ENCODE results near the gene TRIM14. TPM values are rescaled to one million over a fixed set of nuclear protein-coding genes. Genes with fewer than 3 reads are reported as not detected.

The TRIM14 gene
- total and polyA plus RNA-seq, 10 of the 15 experiments (the other 5 are each of a cell fraction or from before 2014, with no cell fraction given) = 8.6 to 53.3 (median 35.7) TPM

GRCh38 chr9:98099346-98099745 lies 19.7 kb downstream of the TRIM14 start:
- no peak for FAIRE-seq
- intact Hi-C loops (cut with micrococcal nuclease; ENCODE audit: unreplicated experiment) = no loop called here
- in situ Hi-C loops (cut with MboI) = no loop called here
- ChIA-PET CTCF (interaction anchor here (2.0 to 4.0 kb wide), 4 partner anchors 11 to 25 kb away, joined by 5 to 30 read pairs (median 18); partner anchors contain the start of gene TRIM14), SMC1A (ENCODE audit: uncharacterized antibody, unreplicated experiment) (interaction anchor here (0.7 to 6.3 kb wide), 6 partner anchors 11 to 106 kb away, joined by 3 to 72 read pairs (median 4); partner anchors contain the start of gene TRIM14), POLR2A (interaction anchor here (0.6 to 0.7 kb wide), 3 partner anchors 12 to 160 kb away, joined by 3 to 4 read pairs (median 3); no protein-coding TSS in a partner anchor), RAD21 (ENCODE audit: unreplicated experiment) (interaction anchor here (0.7 to 3.7 kb wide), 3 partner anchors 10 to 33 kb away, joined by 4 to 34 read pairs (median 23); partner anchors contain the start of gene TRIM14)
- H3K79me2 ChIP-seq (ENCODE audit: control insufficient read depth, insufficient read depth, low read length) = peaks cover 29% of the 10 kb centered on the region
- H2AFZ ChIP-seq (ENCODE audit: control insufficient read depth, low read depth, low read length) = no peak overlapping the region
- no peak for ATAC-seq
- H3K27me3 ChIP-seq (replicated peaks in 1 of 2; ENCODE audit: control insufficient read depth in 2 of 2, insufficient read depth in 2 of 2, low read length in 1 of 2) = no peaks in the 10 kb centered on the region
- H3K27ac ChIP-seq (ENCODE audit: control insufficient read depth, insufficient read depth) = peak overlapping the region; percentile 75
- H3K4me1 ChIP-seq (ENCODE audit: control insufficient read depth, insufficient read depth, low read length) = peaks cover 67% of the 10 kb centered on the region
- no peaks in the 10 kb centered on the region; the same call in 2 of the 3 replicates for H3K9me3 ChIP-seq (replicated peaks; ENCODE audit: control insufficient read depth, insufficient read depth, low read length)
- no peak for TF ChIP-seq IKZF1 (conservative IDR thresholded peaks at IDR 0.05)
- no peak for TF ChIP-seq YY1 (IDR thresholded peaks at IDR 0.05; ENCODE audit: low read depth, low read length)
- TF ChIP-seq POU2F2 (IDR thresholded peaks at IDR 0.05; ENCODE audit: borderline replicate concordance, low read depth, low read length) = no peak
- no peak for TF ChIP-seq NFYA (IDR thresholded peaks at IDR 0.05; ENCODE audit: borderline replicate concordance, low read depth, low read length)
- TF ChIP-seq SMC3 (IDR thresholded peaks at IDR 0.05; ENCODE audit: borderline replicate concordance, low read length) = no peak
- TF ChIP-seq ATF7 (IDR thresholded peaks at IDR 0.05; ENCODE audit: low read depth) = no peak
- TF ChIP-seq PRDM15 (CRISPR knock-in tag; IDR thresholded peaks at IDR 0.05) = no peak
- TF ChIP-seq TCF7 (IDR thresholded peaks at IDR 0.05; ENCODE audit: borderline replicate concordance) = no peak
- TF ChIP-seq CTCF (IDR thresholded peaks at IDR 0.05 in 2 of 3, conservative IDR thresholded peaks at IDR 0.05 in 1 of 3; ENCODE audit: control insufficient read depth in 2 of 3, extremely low read depth in 1 of 3, insufficient read depth in 1 of 3, low read depth in 3 of 3, low read length in 3 of 3) = no peak
- TF ChIP-seq BMI1 (IDR thresholded peaks at IDR 0.05; ENCODE audit: borderline replicate concordance) = no peak
- TF ChIP-seq HDAC6 (IDR thresholded peaks at IDR 0.05; ENCODE audit: unreplicated experiment) = no peak
- TF ChIP-seq SPI1 (IDR thresholded peaks at IDR 0.05; ENCODE audit: borderline replicate concordance, insufficient read depth, low read depth, low read length) = no peak
- TF ChIP-seq CREB1 (IDR thresholded peaks at IDR 0.05; ENCODE audit: low read depth) = no peak
- no peaks in the 10 kb centered on the region for H4K20me1 ChIP-seq (ENCODE audit: control insufficient read depth, insufficient read depth)
- peak overlapping the region; percentile 76 for H3K4me2 ChIP-seq (ENCODE audit: control insufficient read depth, insufficient read depth)
- H3K9ac ChIP-seq (ENCODE audit: control insufficient read depth, insufficient read depth, low read length) = no peak overlapping the region
- BruUV-seq (replicated peaks) = no TSS peak
- WGBS (ENCODE audit: insufficient coverage, insufficient replicate concordance, low lambda C conversion rate, missing lambda C conversion rate) = 0% methylated on average over 1 of the region's 2 CpGs
- H3K36me3 ChIP-seq (ENCODE audit: control insufficient read depth in 2 of 2, insufficient read depth in 2 of 2, low read length in 1 of 2) = peaks cover 15 to 17% of the 10 kb centered on the region in 2 experiments
- DNase-seq (ENCODE audit: low read depth, low spot score) = no peak
- H3K4me3 ChIP-seq = no peak overlapping the region
